Stimulated activated CD4-positive, alpha-beta T cell treated with anti-CD3 and anti-CD28 coated beads, Interleukin-12 subunit alpha, Interleukin-12 subunit beta, amount 100 ng/mL, for 4 hours (primary cell): ENCODE data around the gene CTSF.

Experiments
- DNase-seq: peaks from one replicate; pipeline ENCODE4 v3.0.0-alpha.2; 2020

CTSF gene

DNA sequence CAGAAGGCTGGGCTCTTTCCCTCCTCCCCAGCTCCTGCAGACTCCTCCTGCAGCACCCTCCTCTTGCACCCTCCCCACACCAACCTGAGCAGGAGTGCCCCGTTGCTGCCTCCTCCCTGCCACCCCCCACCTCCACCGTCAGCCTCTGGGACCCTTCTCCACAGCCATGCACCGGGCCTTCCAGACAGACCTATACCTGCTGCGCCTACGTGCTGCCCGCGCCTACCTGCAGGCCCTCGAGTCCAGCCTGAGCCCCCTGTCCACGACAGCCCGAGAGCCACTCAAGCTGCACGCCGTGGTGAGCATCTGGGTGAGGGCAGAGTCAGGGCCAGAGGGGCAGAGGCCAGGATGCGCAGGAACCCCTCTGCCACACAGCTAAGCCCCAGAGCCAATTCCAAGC lies 38.8 kb downstream of the CTSF start:
- no peak for DNase-seq

DNA sequence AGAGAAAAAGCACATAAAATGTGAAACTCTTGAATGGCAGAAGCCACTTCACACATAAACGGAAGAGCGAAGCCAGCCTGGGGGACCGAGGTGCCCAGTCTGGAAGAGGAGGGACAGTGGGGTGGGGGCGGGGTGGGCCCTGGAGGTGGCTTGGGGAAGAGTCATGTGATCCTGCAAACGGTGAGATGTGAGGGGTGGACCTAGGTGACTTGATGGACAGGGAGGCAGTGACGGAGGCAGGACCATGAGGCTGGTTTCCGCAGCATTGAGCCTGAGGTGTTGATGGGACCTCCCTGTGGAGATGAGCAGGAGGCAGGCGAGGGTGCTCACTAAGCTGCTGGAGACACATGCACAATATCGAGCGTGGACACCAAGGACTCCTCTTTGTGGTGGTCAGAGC lies 39.3 kb downstream of the CTSF start:
- DNase-seq, result no peak

DNA sequence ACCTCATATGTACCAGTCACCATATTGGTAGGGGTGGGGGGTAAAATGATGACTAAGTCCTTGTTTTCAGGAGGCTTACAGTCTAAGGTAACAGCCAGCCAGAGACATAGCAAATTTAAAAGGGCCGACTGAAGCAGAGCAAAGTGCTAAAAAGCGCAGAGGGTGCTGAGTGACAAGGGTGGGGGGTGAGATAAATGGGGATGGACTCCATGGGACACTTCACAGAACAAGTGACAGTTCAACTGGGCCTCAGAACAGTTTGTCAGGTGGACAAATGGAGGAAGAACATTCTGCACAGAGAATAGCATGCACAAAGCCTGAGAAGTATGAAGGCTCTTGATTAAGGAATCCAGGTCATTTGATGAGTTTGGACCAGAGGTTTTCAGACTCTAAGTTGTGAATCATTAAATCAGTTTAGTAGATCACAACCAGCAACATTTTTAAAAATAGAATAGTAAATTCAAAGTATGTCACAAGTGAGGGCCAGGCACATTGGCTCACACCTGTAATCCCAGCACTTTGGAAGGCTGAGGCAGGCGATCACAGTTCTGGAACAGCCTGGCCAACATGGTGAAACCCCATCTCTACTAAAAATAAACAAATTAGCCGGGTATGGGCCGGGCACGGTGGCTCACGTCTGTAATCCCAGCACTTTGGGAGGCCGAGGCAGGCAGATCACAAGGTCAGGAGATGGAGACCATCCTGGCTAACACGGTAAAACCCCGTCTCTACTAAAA lies 43.9 kb downstream of the CTSF start:
- DNase-seq, result no peak

DNA sequence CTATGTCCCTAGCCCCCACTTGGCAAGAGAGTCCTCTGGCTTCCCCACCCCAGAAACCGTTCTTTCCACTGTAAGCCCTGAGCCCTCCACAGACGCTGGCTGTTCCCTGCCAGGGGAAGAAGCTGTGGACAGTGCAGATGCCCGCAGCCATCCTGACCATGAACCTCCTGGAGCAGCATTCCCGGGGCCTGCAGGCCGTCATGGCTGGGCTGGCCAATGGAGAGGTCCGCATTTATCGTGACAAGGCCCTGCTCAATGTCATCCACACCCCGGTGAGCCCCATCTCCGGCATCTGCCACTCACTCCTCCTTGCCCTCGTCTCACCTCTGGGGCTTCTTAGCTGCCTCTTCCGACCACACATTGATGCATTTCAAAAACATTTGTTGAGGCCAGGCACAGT lies 44.8 kb downstream of the CTSF start:
- no peak for DNase-seq
